Muscle of leg (tissue), 16 donors: ENCODE data around the gene MOCS3. TPM values are rescaled to one million over a fixed set of nuclear protein-coding genes. Genes with fewer than 3 reads are reported as not detected.

ENCODE experiments used
- DNase-seq: peaks from one replicate; pipeline ENCODE4 v3.0.0; 2013
- H3K27ac ChIP-seq: one replicate; pipeline ENCODE4 v1.5.1; 2013; ENCODE audit warnings: mild to moderate bottlenecking, low read length, control low read depth
- H3K27me3 ChIP-seq: one replicate; pipeline ENCODE4 v1.6.1; 2013; ENCODE audit warnings: low read length; ENCODE audit not compliant: control insufficient read depth, insufficient read depth
- H3K36me3 ChIP-seq: one replicate; pipeline ENCODE4 v1.6.1; 2013; ENCODE audit warnings: low read length; ENCODE audit not compliant: control insufficient read depth, insufficient read depth
- H3K4me1 ChIP-seq: one replicate; pipeline ENCODE4 v1.6.1; 2013; ENCODE audit warnings: low read length; ENCODE audit not compliant: control insufficient read depth, insufficient read depth
- H3K4me3 ChIP-seq: one replicate; pipeline ENCODE4 v1.5.1; 2013; ENCODE audit warnings: low read length, control low read depth
- H3K9me3 ChIP-seq: replicated peaks from 2 replicates; pipeline ENCODE4 v1.6.1; 2013; ENCODE audit warnings: low read depth, low read length; ENCODE audit not compliant: control insufficient read depth
- WGBS: methylation state at CpG from one replicate; pipeline ENCODE4 v1.1.5; 2013; ENCODE audit warnings: missing lambda C conversion rate; ENCODE audit not compliant: insufficient coverage; 5-methylcytosine and 5-hydroxymethylcytosine counted together
- long read RNA-seq, 11 donors: transcript quantifications; one replicate each; lab custom pipeline, GENCODE V29; 2026
- polyA plus RNA-seq, 8 donors: library from polyadenylated mRNA; unstranded; fragments of 120-200 nt; gene quantifications; one replicate each; pipeline versions ENCODE4 v1.2.1 to v1.2.3, GENCODE V29; 2013; ENCODE audit warnings: inconsistent platforms in 1 of 8, low replicate concordance in 1 of 8; ENCODE audit not compliant: insufficient read length in 8 of 8, insufficient read depth in 1 of 8
- total RNA-seq: library from RNA; stranded (reverse); fragments of 120-200 nt; gene quantifications from one replicate; pipeline ENCODE4 v1.2.4, GENCODE V29; 2013

The MOCS3 gene
- total RNA-seq (3.8 TPM), polyA plus RNA-seq (1 to 10 TPM; 2.9 to 4.0 (median 3.4) TPM)
- long read RNA-seq, donor 1, full-length matches to known transcripts, result 9 of 9 reads
- long read RNA-seq, donor 1, partial matches to known transcripts, result 0 of 9 reads
- long read RNA-seq, donor 1, other reads (novel, unspliced or antisense), result 0 of 9 reads
- long read RNA-seq, donor 2, full-length matches to known transcripts, result 1 of 1 reads
- long read RNA-seq, donor 2, partial matches to known transcripts, result 0 of 1 reads
- long read RNA-seq, donor 2, other reads (novel, unspliced or antisense), result 0 of 1 reads
- long read RNA-seq, donor 3, full-length matches to known transcripts, result 15 of 15 reads
- long read RNA-seq, donor 3, partial matches to known transcripts, result 0 of 15 reads
- long read RNA-seq, donor 3, other reads (novel, unspliced or antisense), result 0 of 15 reads
- long read RNA-seq, donor 4, full-length matches to known transcripts, result 9 of 9 reads
- long read RNA-seq, donor 4, partial matches to known transcripts, result 0 of 9 reads
- long read RNA-seq, donor 4, other reads (novel, unspliced or antisense), result 0 of 9 reads
- long read RNA-seq, donor 5, full-length matches to known transcripts, result 24 of 24 reads
- long read RNA-seq, donor 5, partial matches to known transcripts, result 0 of 24 reads
- long read RNA-seq, donor 5, other reads (novel, unspliced or antisense), result 0 of 24 reads
- long read RNA-seq, donor 6, full-length matches to known transcripts, result 23 of 23 reads
- long read RNA-seq, donor 6, partial matches to known transcripts, result 0 of 23 reads
- long read RNA-seq, donor 6, other reads (novel, unspliced or antisense), result 0 of 23 reads
- long read RNA-seq, donor 7, full-length matches to known transcripts, result 17 of 17 reads
- long read RNA-seq, donor 7, partial matches to known transcripts, result 0 of 17 reads
- long read RNA-seq, donor 7, other reads (novel, unspliced or antisense), result 0 of 17 reads
- long read RNA-seq, donor 8, full-length matches to known transcripts, result 8 of 8 reads
- long read RNA-seq, donor 8, partial matches to known transcripts, result 0 of 8 reads
- long read RNA-seq, donor 8, other reads (novel, unspliced or antisense), result 0 of 8 reads
- long read RNA-seq, donor 9, full-length matches to known transcripts, result 14 of 14 reads
- long read RNA-seq, donor 9, partial matches to known transcripts, result 0 of 14 reads
- long read RNA-seq, donor 9, other reads (novel, unspliced or antisense), result 0 of 14 reads
- long read RNA-seq, donor 10, full-length matches to known transcripts, result 13 of 13 reads
- long read RNA-seq, donor 10, partial matches to known transcripts, result 0 of 13 reads
- long read RNA-seq, donor 10, other reads (novel, unspliced or antisense), result 0 of 13 reads
- long read RNA-seq, donor 11, full-length matches to known transcripts, result 19 of 19 reads
- long read RNA-seq, donor 11, partial matches to known transcripts, result 0 of 19 reads
- long read RNA-seq, donor 11, other reads (novel, unspliced or antisense), result 0 of 19 reads

GRCh38 chr20:50958615-50959542, at the start of gene MOCS3:
Gene MOCS3 (plus strand): TSS chr20:50958818. CDS start chr20:50958843, 25 bp downstream.
- Histone ChIP-seq H3K27me3 (no peaks in the 10 kb centered on the region), H3K27ac (peak within 1 kb of the TSS; percentile 92), H3K4me1 (peaks cover 19% of the 10 kb centered on the region), H3K9me3 (no peaks in the 10 kb centered on the region), H3K4me3 (peak within 1 kb of the TSS; percentile 89), H3K36me3 (peaks cover 13% of the 10 kb centered on the region)
- under 1% methylated on average over 63 of the region's 67 CpGs for WGBS
- peak; percentile 97 for DNase-seq

- no peak for DNase-seq
- no peak overlapping the region for H3K4me3 ChIP-seq
- H3K4me1 ChIP-seq, result no peaks in the 10 kb centered on the region
- no CpG with 5 or more reads among the region's 3 CpGs for WGBS
- H3K27me3 ChIP-seq, result no peaks in the 10 kb centered on the region
- peaks cover 9% of the 10 kb centered on the region for H3K36me3 ChIP-seq
- no peaks in the 10 kb centered on the region for H3K9me3 ChIP-seq
- no peak overlapping the region for H3K27ac ChIP-seq
Observed at GRCh38 chr20:50909413-50909812, 49.2 kb upstream of the MOCS3 start.

- no peak overlapping the region for H3K4me3 ChIP-seq
- no peak overlapping the region for H3K27ac ChIP-seq
- peaks cover 2% of the 10 kb centered on the region for H3K4me1 ChIP-seq
- H3K9me3 ChIP-seq, result no peaks in the 10 kb centered on the region
- DNase-seq, result peak; percentile 61
- H3K36me3 ChIP-seq, result peaks cover 9% of the 10 kb centered on the region
- H3K27me3 ChIP-seq, result no peaks in the 10 kb centered on the region
- WGBS, result no CpG with 5 or more reads among the region's 3 CpGs
Observed at GRCh38 chr20:50911030-50911429, 47.6 kb upstream of the MOCS3 start.

- Histone ChIP-seq H3K27me3 (no peaks in the 10 kb centered on the region), H3K4me3 (no peak overlapping the region), H3K4me1 (peaks cover 5% of the 10 kb centered on the region), H3K9me3 (no peaks in the 10 kb centered on the region), H3K36me3 (peaks cover 9% of the 10 kb centered on the region), H3K27ac (no peak overlapping the region)
- WGBS, result no CpG with 5 or more reads among the region's 1 CpG
- DNase-seq, result no peak
Observed at GRCh38 chr20:50911716-50912115, 46.9 kb upstream of the MOCS3 start.

GRCh38 chr20:50913690-50914375, 44.8 kb upstream of the MOCS3 start:
- no peak overlapping the region for H3K27ac ChIP-seq

GRCh38 chr20:50915424-50915823, 43.2 kb upstream of the MOCS3 start:
- peak; percentile 37 for DNase-seq
- H3K27me3 ChIP-seq, result no peaks in the 10 kb centered on the region
- H3K27ac ChIP-seq, result no peak overlapping the region
- peaks cover 7% of the 10 kb centered on the region for H3K4me1 ChIP-seq
- no peak overlapping the region for H3K4me3 ChIP-seq
- peaks cover 9% of the 10 kb centered on the region for H3K36me3 ChIP-seq
- WGBS, result 27% methylated on average over 2 of the region's 3 CpGs
- H3K9me3 ChIP-seq, result no peaks in the 10 kb centered on the region

More at GRCh38 chr20:50913690-50914375, 44.8 kb upstream of the MOCS3 start:
- Histone ChIP-seq H3K36me3 (peaks cover 4% of the 10 kb centered on the region), H3K4me3 (no peak overlapping the region), H3K9me3 (no peaks in the 10 kb centered on the region), H3K4me1 (peaks cover 7% of the 10 kb centered on the region), H3K27me3 (no peaks in the 10 kb centered on the region)
- no CpG with 5 or more reads among the region's 2 CpGs for WGBS
- DNase-seq, result no peak

GRCh38 chr20:50916257-50916656, 42.4 kb upstream of the MOCS3 start:
- Histone ChIP-seq H3K9me3 (no peaks in the 10 kb centered on the region), H3K4me1 (peaks cover 7% of the 10 kb centered on the region), H3K27ac (no peak overlapping the region), H3K27me3 (no peaks in the 10 kb centered on the region), H3K36me3 (peaks cover 9% of the 10 kb centered on the region), H3K4me3 (no peak overlapping the region)
- WGBS, result 58% methylated on average over 3 of the region's 5 CpGs
- DNase-seq, result peak; percentile 38

- no peak overlapping the region for H3K27ac ChIP-seq
- no peak overlapping the region for H3K4me3 ChIP-seq
- WGBS, result 82% methylated on average over 2 of the region's 3 CpGs
Observed at GRCh38 chr20:50916934-50917333, 41.7 kb upstream of the MOCS3 start.

More at GRCh38 chr20:50916934-50917333, 41.7 kb upstream of the MOCS3 start:
- no peaks in the 10 kb centered on the region for H3K27me3 ChIP-seq
- DNase-seq, result no peak
- H3K4me1 ChIP-seq, result peaks cover 8% of the 10 kb centered on the region
- no peaks in the 10 kb centered on the region for H3K9me3 ChIP-seq
- H3K36me3 ChIP-seq, result peaks cover 9% of the 10 kb centered on the region
